Measurements from ENCODE around the gene NBEA.

NBEA gene

DNA sequence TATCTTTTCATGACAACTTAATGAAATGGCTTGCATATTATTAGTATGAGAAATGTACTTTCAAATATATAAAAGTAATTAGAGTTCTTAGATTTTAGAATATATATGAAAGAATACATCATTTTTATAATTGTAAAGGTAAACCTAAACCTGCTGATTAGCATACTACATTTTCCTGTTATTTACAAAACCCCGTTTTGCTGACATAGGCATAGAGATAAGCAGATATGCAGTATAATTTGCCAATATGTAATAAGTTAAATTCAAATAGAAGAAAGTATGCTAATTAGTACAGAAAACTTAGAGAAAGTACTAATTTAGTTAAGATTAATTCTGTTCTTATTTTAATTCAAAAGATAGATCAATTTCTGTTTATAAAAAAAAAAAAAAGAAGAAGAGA, 513.0 kb downstream of the NBEA start:
- no peaks in the 10 kb centered on the region for H3K4me1 ChIP-seq (ENCODE audit: control insufficient read depth, insufficient read depth, low read length, poor library complexity, severe bottlenecking)
- H3K9me3 ChIP-seq (ENCODE audit: control insufficient read depth, low read length) = no peaks in the 10 kb centered on the region
- no peaks in the 10 kb centered on the region for H3K36me3 ChIP-seq (ENCODE audit: control insufficient read depth, insufficient read depth, low read length)
- H3K4me3 ChIP-seq (ENCODE audit: insufficient read depth, low read depth, low read length, poor library complexity, severe bottlenecking) = no peak overlapping the region
- no peaks in the 10 kb centered on the region for H3K27me3 ChIP-seq (replicated peaks; ENCODE audit: control insufficient read depth, insufficient read depth, low read length, poor library complexity, severe bottlenecking)
- DNase-seq = no peak
- H3K27ac ChIP-seq (ENCODE audit: insufficient read depth, low read length, poor library complexity, severe bottlenecking) = no peak overlapping the region

DNA sequence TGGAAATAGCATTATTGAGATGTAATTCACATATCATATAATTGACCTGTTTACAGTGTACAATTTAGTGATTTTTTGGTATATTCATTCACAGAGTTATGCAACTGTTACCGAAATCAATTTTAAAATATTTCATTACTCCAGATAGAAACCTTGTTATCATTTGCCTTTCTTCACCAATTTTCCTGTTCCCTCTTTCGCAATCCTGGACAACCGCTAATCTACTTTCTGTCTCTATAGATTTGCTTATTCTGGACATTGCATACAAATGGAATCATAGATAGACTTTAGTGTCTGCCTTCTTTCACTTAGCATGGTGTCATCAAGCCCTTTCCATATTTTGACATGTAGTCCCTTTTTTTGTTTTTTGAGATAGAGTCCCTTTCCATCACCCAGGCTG, 515.2 kb downstream of the NBEA start:
- no peak overlapping the region for H3K4me3 ChIP-seq (ENCODE audit: insufficient read depth, low read depth, low read length, poor library complexity, severe bottlenecking)
- no peak for DNase-seq
- H3K4me1 ChIP-seq (ENCODE audit: control insufficient read depth, insufficient read depth, low read length, poor library complexity, severe bottlenecking) = no peaks in the 10 kb centered on the region
- H3K9me3 ChIP-seq (ENCODE audit: control insufficient read depth, low read length) = no peaks in the 10 kb centered on the region
- no peaks in the 10 kb centered on the region for H3K36me3 ChIP-seq (ENCODE audit: control insufficient read depth, insufficient read depth, low read length)
- no peak overlapping the region for H3K27ac ChIP-seq (ENCODE audit: insufficient read depth, low read length, poor library complexity, severe bottlenecking)
- no peaks in the 10 kb centered on the region for H3K27me3 ChIP-seq (replicated peaks; ENCODE audit: control insufficient read depth, insufficient read depth, low read length, poor library complexity, severe bottlenecking)

DNA sequence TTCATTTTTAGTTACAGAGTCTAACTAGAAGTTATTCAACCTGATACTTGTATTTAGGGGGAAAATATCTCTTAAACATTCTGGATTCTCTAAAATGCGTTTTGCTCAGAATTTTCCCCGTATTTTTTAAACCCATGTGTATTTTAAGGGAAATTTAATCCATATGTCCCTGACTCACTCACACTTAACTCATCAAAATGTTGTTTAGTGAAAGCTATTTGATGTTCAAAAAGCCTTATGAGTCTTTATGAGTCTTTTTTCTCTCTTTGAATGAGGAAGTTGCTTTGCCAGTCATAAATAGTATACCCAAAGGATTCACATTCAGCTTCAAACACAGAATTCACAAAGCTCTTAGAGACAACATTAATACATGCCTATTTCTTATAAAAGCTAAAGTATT, 518.0 kb downstream of the NBEA start:
- no peak for DNase-seq
- Histone ChIP-seq H3K27me3 (replicated peaks; ENCODE audit: control insufficient read depth, insufficient read depth, low read length, poor library complexity, severe bottlenecking) (no peaks in the 10 kb centered on the region), H3K4me1 (ENCODE audit: control insufficient read depth, insufficient read depth, low read length, poor library complexity, severe bottlenecking) (no peaks in the 10 kb centered on the region), H3K9me3 (ENCODE audit: control insufficient read depth, low read length) (no peaks in the 10 kb centered on the region), H3K27ac (ENCODE audit: insufficient read depth, low read length, poor library complexity, severe bottlenecking) (no peak overlapping the region), H3K4me3 (ENCODE audit: insufficient read depth, low read depth, low read length, poor library complexity, severe bottlenecking) (no peak overlapping the region), H3K36me3 (ENCODE audit: control insufficient read depth, insufficient read depth, low read length) (no peaks in the 10 kb centered on the region)

DNA sequence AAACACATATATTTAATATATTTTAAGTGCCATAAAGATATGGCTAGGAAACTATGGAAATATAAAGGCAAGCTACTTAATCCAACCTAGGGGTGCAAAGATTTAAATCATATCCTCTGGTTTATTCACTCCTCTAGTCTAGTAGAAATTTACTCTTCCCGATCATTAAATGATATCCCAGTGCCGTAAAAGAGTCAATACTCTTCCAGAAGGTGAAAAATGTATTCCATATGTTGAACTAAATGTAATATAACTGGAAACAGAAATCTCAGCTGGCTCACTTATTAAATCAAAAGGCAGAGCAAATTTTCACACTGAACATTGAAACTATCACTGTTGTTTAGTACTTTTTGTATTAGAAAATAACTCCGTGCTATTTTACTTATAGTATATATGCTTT, 523.3 kb downstream of the NBEA start:
- Histone ChIP-seq H3K4me3 (ENCODE audit: insufficient read depth, low read depth, low read length, poor library complexity, severe bottlenecking) (no peak overlapping the region), H3K36me3 (ENCODE audit: control insufficient read depth, insufficient read depth, low read length) (no peaks in the 10 kb centered on the region), H3K27ac (ENCODE audit: insufficient read depth, low read length, poor library complexity, severe bottlenecking) (no peak overlapping the region), H3K4me1 (ENCODE audit: control insufficient read depth, insufficient read depth, low read length, poor library complexity, severe bottlenecking) (no peaks in the 10 kb centered on the region), H3K9me3 (ENCODE audit: control insufficient read depth, low read length) (no peaks in the 10 kb centered on the region), H3K27me3 (replicated peaks; ENCODE audit: control insufficient read depth, insufficient read depth, low read length, poor library complexity, severe bottlenecking) (peaks cover 3% of the 10 kb centered on the region)
- DNase-seq = no peak

DNA sequence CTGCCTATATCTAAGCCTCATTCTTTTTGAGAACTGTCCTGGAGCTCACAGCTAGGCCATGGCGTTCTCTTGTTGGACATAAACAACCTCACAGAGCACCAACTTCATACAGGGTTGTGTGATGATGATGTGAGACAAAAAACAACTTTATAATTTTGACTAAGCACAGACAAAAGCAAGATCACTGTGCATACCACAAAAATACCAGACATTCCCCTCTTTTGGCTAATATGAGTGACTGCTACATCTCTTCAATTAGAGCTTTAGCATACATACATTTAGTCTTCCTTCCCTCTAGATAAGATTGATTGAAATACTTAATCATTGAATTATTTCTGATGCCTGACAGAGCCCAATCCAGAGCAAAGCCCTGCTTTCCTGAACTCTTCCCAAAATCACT, 526.1 kb downstream of the NBEA start:
- Histone ChIP-seq H3K4me3 (ENCODE audit: insufficient read depth, low read depth, low read length, poor library complexity, severe bottlenecking) (no peak overlapping the region), H3K27me3 (replicated peaks; ENCODE audit: control insufficient read depth, insufficient read depth, low read length, poor library complexity, severe bottlenecking) (peaks cover 13% of the 10 kb centered on the region), H3K9me3 (ENCODE audit: control insufficient read depth, low read length) (peaks cover 6% of the 10 kb centered on the region), H3K27ac (ENCODE audit: insufficient read depth, low read length, poor library complexity, severe bottlenecking) (no peak overlapping the region), H3K36me3 (ENCODE audit: control insufficient read depth, insufficient read depth, low read length) (no peaks in the 10 kb centered on the region), H3K4me1 (ENCODE audit: control insufficient read depth, insufficient read depth, low read length, poor library complexity, severe bottlenecking) (no peaks in the 10 kb centered on the region)
- DNase-seq = no peak

DNA sequence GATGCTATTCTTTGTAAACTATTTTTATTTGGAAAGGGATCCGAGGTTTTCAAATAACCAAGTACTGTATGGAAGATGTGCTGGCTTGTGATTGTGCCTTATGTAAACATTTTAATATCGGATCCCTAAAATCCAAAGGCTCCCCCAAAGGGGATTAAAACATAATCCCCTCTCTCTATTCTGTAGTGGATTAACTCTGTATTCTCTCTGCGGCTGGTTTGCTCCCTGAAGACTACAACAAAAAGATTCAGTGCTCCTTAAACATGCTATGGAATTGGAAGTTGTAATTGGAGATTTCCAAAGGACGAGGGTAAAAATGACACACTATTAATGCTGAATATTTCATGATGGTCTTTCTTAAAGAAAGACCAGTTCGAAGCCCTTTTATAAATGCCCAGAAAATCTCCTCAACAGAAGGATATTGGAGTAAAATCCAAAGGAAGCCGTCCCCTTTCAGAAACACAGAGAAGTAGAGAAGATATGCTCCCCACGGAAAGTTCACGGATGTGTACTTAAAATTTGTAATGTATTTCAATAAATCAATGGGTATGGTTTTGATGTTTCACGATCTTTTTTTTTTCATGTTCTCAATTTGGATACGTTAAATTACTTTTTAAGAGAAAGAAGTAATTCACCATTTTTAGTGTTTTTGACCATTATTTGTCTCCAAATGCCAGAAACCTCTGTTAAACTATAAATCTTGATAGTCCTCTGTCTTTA, 527.9 kb downstream of the NBEA start:
- Histone ChIP-seq H3K27me3 (replicated peaks; ENCODE audit: control insufficient read depth, insufficient read depth, low read length, poor library complexity, severe bottlenecking) (peaks cover 18% of the 10 kb centered on the region), H3K27ac (ENCODE audit: insufficient read depth, low read length, poor library complexity, severe bottlenecking) (no peak overlapping the region), H3K9me3 (ENCODE audit: control insufficient read depth, low read length) (peaks cover 6% of the 10 kb centered on the region), H3K36me3 (ENCODE audit: control insufficient read depth, insufficient read depth, low read length) (no peaks in the 10 kb centered on the region), H3K4me1 (ENCODE audit: control insufficient read depth, insufficient read depth, low read length, poor library complexity, severe bottlenecking) (no peaks in the 10 kb centered on the region), H3K4me3 (ENCODE audit: insufficient read depth, low read depth, low read length, poor library complexity, severe bottlenecking) (no peak overlapping the region)
- DNase-seq = no peak

DNA sequence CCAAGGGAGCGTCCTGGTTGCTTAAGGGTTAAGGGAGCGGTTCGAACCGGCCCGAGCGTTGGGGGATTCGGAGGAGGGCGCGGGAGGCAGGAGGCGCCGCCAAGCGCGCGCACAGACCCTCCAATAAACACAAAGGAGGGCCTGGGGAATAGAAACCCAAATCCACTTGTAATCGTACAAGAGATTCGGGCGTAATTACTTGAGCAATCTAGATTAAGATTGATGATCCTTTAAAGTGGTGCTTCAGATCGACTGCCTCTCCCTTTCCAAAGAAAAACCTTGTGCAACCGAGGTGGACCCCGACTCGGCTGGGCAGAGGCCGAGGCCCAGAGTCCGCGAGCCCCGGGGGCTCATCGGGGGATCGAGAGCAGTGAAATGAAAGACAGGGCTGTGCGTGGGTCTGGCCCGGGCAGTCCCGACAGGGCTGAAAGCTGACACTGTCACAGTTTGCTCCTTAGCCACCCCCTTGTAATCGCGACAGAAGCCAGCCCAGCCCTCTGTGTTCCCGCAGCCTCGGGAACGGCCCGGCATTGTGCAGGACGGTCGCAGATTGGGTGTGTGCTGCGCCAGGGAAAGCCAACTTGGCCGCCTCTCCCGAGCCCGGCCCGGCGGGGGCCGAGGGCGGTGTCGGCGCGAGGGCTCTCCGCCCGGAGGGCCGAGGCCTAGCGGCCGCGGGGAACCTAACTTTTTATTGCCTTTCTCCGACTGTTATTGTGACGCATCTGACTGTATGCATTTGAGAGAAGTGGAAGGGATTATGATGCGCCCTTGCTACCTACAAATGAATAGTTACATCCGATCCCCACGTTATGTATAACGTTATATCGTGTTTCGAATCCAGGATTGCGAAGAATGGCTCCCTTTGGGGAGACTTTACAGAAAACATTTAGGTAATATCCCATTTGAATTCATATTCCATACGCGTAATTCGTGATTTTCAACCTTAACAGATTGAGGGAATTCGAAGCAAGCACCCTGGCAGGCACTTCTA, 528.9 kb downstream of the NBEA start:
- H3K27ac ChIP-seq (ENCODE audit: insufficient read depth, low read length, poor library complexity, severe bottlenecking) = no peak overlapping the region
- peaks cover 27% of the 10 kb centered on the region for H3K27me3 ChIP-seq (replicated peaks; ENCODE audit: control insufficient read depth, insufficient read depth, low read length, poor library complexity, severe bottlenecking)
- no peaks in the 10 kb centered on the region for H3K4me1 ChIP-seq (ENCODE audit: control insufficient read depth, insufficient read depth, low read length, poor library complexity, severe bottlenecking)
- no peak overlapping the region for H3K4me3 ChIP-seq (ENCODE audit: insufficient read depth, low read depth, low read length, poor library complexity, severe bottlenecking)
- no peaks in the 10 kb centered on the region for H3K36me3 ChIP-seq (ENCODE audit: control insufficient read depth, insufficient read depth, low read length)
- peaks cover 6% of the 10 kb centered on the region for H3K9me3 ChIP-seq (ENCODE audit: control insufficient read depth, low read length)
- no peak for DNase-seq

DNA sequence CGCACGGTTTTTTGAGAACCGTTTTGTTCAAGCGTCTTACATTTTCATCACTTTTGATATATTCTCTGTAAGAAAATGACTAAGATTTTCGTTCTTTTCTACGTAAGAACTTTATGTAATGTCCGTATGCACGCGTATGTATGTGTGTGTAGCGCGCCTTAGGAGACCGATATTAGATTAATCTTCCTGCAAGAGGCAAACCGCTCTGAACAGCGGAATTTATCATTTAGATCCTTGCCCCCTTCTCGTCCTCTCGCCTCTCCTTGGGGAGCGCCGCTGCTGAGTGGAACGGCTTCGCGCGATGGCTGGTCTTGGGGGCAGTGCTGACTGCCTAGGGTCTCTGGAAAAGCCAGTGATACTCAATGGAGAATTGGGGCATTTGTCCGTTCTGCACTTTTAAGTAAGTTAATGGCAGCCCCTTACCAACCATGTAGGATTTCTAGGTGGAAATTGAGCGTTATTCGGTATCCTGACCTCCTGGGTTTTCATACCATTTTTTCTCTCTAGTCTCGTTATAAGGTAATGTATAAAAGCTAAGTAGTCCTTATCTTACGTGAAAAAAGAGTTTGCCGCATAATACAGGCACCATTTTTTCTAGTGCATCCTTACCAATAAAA, 529.7 kb downstream of the NBEA start:
- DNase-seq = no peak
- H3K9me3 ChIP-seq (ENCODE audit: control insufficient read depth, low read length) = peaks cover 6% of the 10 kb centered on the region
- H3K4me3 ChIP-seq (ENCODE audit: insufficient read depth, low read depth, low read length, poor library complexity, severe bottlenecking) = no peak overlapping the region
- H3K27ac ChIP-seq (ENCODE audit: insufficient read depth, low read length, poor library complexity, severe bottlenecking) = no peak overlapping the region
- no peaks in the 10 kb centered on the region for H3K4me1 ChIP-seq (ENCODE audit: control insufficient read depth, insufficient read depth, low read length, poor library complexity, severe bottlenecking)
- no peaks in the 10 kb centered on the region for H3K36me3 ChIP-seq (ENCODE audit: control insufficient read depth, insufficient read depth, low read length)
- peaks cover 32% of the 10 kb centered on the region for H3K27me3 ChIP-seq (replicated peaks; ENCODE audit: control insufficient read depth, insufficient read depth, low read length, poor library complexity, severe bottlenecking)

DNA sequence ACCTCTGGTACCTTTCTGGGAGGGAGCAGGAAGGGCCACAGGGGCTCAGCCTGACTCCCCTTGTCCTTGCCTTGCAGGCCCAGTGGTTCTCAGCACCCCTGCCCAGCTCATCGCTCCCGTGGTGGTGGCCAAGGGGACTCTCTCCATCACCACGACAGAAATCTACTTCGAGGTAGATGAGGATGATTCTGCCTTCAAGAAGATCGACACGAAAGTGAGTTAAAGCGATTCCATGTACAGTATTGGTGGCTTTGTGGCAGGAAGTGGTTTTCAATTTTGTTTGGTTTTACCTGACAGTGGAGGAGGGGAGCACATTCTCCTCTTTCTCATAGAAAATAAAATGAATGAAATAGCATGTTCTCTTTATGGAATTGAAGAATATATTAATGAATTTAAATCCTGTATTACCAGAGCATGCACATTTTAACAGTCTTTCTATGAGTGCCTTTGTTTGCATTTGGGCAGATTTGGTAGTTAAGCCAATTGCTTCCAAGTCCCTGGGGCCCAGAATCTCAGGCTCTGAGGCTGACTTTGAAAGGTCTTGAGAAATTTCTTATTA, 530.3 kb downstream of the NBEA start:
- peaks cover 32% of the 10 kb centered on the region for H3K27me3 ChIP-seq (replicated peaks; ENCODE audit: control insufficient read depth, insufficient read depth, low read length, poor library complexity, severe bottlenecking)
- H3K4me3 ChIP-seq (ENCODE audit: insufficient read depth, low read depth, low read length, poor library complexity, severe bottlenecking) = no peak overlapping the region
- H3K9me3 ChIP-seq (ENCODE audit: control insufficient read depth, low read length) = peaks cover 6% of the 10 kb centered on the region
- no peak for DNase-seq
- H3K36me3 ChIP-seq (ENCODE audit: control insufficient read depth, insufficient read depth, low read length) = no peaks in the 10 kb centered on the region
- H3K27ac ChIP-seq (ENCODE audit: insufficient read depth, low read length, poor library complexity, severe bottlenecking) = no peak overlapping the region
- H3K4me1 ChIP-seq (ENCODE audit: control insufficient read depth, insufficient read depth, low read length, poor library complexity, severe bottlenecking) = no peaks in the 10 kb centered on the region
